Neuronal stem cell (in vitro differentiated cells): ENCODE measurements around the gene MTCH1.

Experiments
- DNase-seq: peaks from one replicate; pipeline ENCODE4 v3.0.0-alpha.2; 2013; ENCODE audit warnings: low spot score
- H2AFZ ChIP-seq: one replicate; pipeline ENCODE4 v1.6.1; 2013; ENCODE audit warnings: mild to moderate bottlenecking, low read length, inconsistent platforms
- H2AK5ac ChIP-seq: 2 replicates; pipeline ENCODE4 v1.6.1; 2013; ENCODE audit warnings: low read depth, mild to moderate bottlenecking, inconsistent platforms, low read length, moderate library complexity, mixed read lengths
- H2BK120ac ChIP-seq: 2 replicates; pipeline ENCODE4 v1.6.1; 2013; ENCODE audit warnings: low read depth, mild to moderate bottlenecking, inconsistent platforms, low read length, moderate library complexity, mixed read lengths
- H2BK12ac ChIP-seq: one replicate; pipeline ENCODE4 v1.6.1; 2013; ENCODE audit warnings: low read length, inconsistent platforms
- H2BK15ac ChIP-seq: 2 replicates; pipeline ENCODE4 v1.6.1; 2013; ENCODE audit warnings: mild to moderate bottlenecking, low read length, inconsistent platforms, mixed read lengths
- H2BK5ac ChIP-seq: one replicate; pipeline ENCODE4 v1.6.1; 2013; ENCODE audit warnings: inconsistent platforms, mild to moderate bottlenecking, low read length, moderate library complexity
- H3K14ac ChIP-seq: one replicate; pipeline ENCODE4 v1.6.1; 2013; ENCODE audit warnings: low read length, inconsistent platforms
- H3K18ac ChIP-seq: 2 replicates; pipeline ENCODE4 v1.6.1; 2013; ENCODE audit warnings: low read length, inconsistent platforms
- H3K23ac ChIP-seq: 2 replicates; pipeline ENCODE4 v1.6.1; 2013; ENCODE audit warnings: low read depth, mild to moderate bottlenecking, mixed read lengths, low read length, inconsistent platforms; ENCODE audit not compliant: poor library complexity
- H3K27ac ChIP-seq: replicated peaks from 3 replicates; pipeline ENCODE4 v1.5.1; 2013; ENCODE audit warnings: low read length, inconsistent platforms
- H3K27me3 ChIP-seq, 3 experiments: 2 replicates each; pipeline ENCODE4 v1.6.1; 2013; ENCODE audit warnings: low read length in 3 of 3, mild to moderate bottlenecking in 2 of 3, inconsistent platforms in 1 of 3, low read depth in 1 of 3, mixed read lengths in 1 of 3, moderate library complexity in 1 of 3; ENCODE audit not compliant: control insufficient read depth in 3 of 3, insufficient read depth in 3 of 3
- H3K36me3 ChIP-seq, 2 donors: replicated peaks in 1 of 2; 2 replicates each; pipeline ENCODE4 v1.6.1; 2013; ENCODE audit warnings: low read length in 2 of 2; ENCODE audit not compliant: control insufficient read depth in 2 of 2, insufficient read depth in 2 of 2
- H3K4ac ChIP-seq: 2 replicates; pipeline ENCODE4 v1.6.1; 2013; ENCODE audit warnings: inconsistent platforms, mild to moderate bottlenecking, low read length, moderate library complexity
- H3K4me1 ChIP-seq, 2 donors: 1 replicate in 1 of 2; 2 replicates in 1 of 2; pipeline ENCODE4 v1.6.1; 2013; ENCODE audit warnings: low read length in 2 of 2, low read depth in 1 of 2; ENCODE audit not compliant: control insufficient read depth in 2 of 2, insufficient read depth in 1 of 2
- H3K4me2 ChIP-seq: one replicate; pipeline ENCODE4 v1.6.1; 2013; ENCODE audit warnings: mild to moderate bottlenecking, low read length, inconsistent platforms; ENCODE audit not compliant: insufficient read depth, poor library complexity, severe bottlenecking
- H3K4me3 ChIP-seq, 2 donors: 2 replicates each; pipeline ENCODE4 v1.5.1; 2013; ENCODE audit warnings: low read length in 2 of 2, mild to moderate bottlenecking in 2 of 2, inconsistent platforms in 1 of 2, moderate library complexity in 1 of 2
- H3K79me1 ChIP-seq: one replicate; pipeline ENCODE4 v1.6.1; 2013; ENCODE audit warnings: low read depth, mild to moderate bottlenecking, inconsistent platforms, low read length, moderate library complexity
- H3K9ac ChIP-seq: one replicate; pipeline ENCODE4 v1.6.1; 2013; ENCODE audit warnings: mild to moderate bottlenecking, low read depth, low read length, inconsistent platforms; ENCODE audit not compliant: poor library complexity
- H3K9me3 ChIP-seq, 2 donors: replicated peaks in 1 of 2; 2 replicates each; pipeline versions ENCODE3 to v1.6.1; 2013; ENCODE audit warnings: low read length in 2 of 2, mild to moderate bottlenecking in 2 of 2, inconsistent platforms in 1 of 2, low read depth in 1 of 2, mixed read lengths in 1 of 2, moderate library complexity in 1 of 2; ENCODE audit not compliant: control insufficient read depth in 2 of 2, insufficient read depth in 1 of 2
- H4K8ac ChIP-seq: one replicate; pipeline ENCODE4 v1.6.1; 2013; ENCODE audit warnings: low read depth, mild to moderate bottlenecking, inconsistent platforms, low read length, moderate library complexity
- H4K91ac ChIP-seq: one replicate; pipeline ENCODE4 v1.6.1; 2013; ENCODE audit warnings: low read length, low read depth, mild to moderate bottlenecking, inconsistent platforms; ENCODE audit not compliant: poor library complexity
- WGBS, 2 donors: extraction: QIAGEN DNeasy Blood & Tissue Kit; methylation state at CpG; one replicate each; pipeline ENCODE4 v1.1.7; 2013; ENCODE audit warnings: missing lambda C conversion rate in 2 of 2, mixed read lengths in 1 of 2; ENCODE audit not compliant: insufficient read length in 2 of 2, insufficient replicate concordance in 1 of 2; ENCODE audit errors: extremely low coverage in 2 of 2; 5-methylcytosine and 5-hydroxymethylcytosine counted together

MTCH1 gene

GRCh38 chr6:36985417-36985807, 584 bp downstream of the MTCH1 start:
- Histone ChIP-seq H3K79me1 (peaks cover 9% of the 10 kb centered on the region), H3K27me3 (no peaks in the 10 kb centered on the region), H2BK5ac (peak overlapping the region; percentile 93), H4K8ac (no peak overlapping the region), H3K9ac (peak overlapping the region; percentile 99), H4K91ac (no peak overlapping the region), H3K36me3 (peaks cover 0 to 33% of the 10 kb centered on the region in 2 donors), H3K18ac (peak overlapping the region; percentile 74), H2BK15ac (no peak overlapping the region), H3K27ac (no peak overlapping the region), H2AK5ac (peak overlapping the region; percentile 15), H3K23ac (no peak overlapping the region), H3K9me3 (no peaks in the 10 kb centered on the region), H3K4ac (no peak overlapping the region), H3K4me2 (peak overlapping the region; percentile 69), H3K4me3 (peak overlapping the region; percentile 98), H2BK120ac (no peak overlapping the region), H2BK12ac (no peak overlapping the region), H3K4me1 (peaks cover 8 to 20% of the 10 kb centered on the region in 2 donors), H2AFZ (peak overlapping the region; percentile 98), H3K14ac (peak overlapping the region; percentile 59)
- WGBS, 2 donors = no CpG with 5 or more reads among the region's 15 CpGs
- DNase-seq = no peak

GRCh38 chr6:36984581-36985416, 1.2 kb downstream of the MTCH1 start:
- H2AK5ac ChIP-seq = no peak overlapping the region
- H3K9ac ChIP-seq = peak overlapping the region; percentile 72
- no peak overlapping the region for H3K23ac ChIP-seq
- H3K4ac ChIP-seq = no peak overlapping the region
- no peak overlapping the region for H4K91ac ChIP-seq
- H3K14ac ChIP-seq = no peak overlapping the region
- no peak overlapping the region for H3K27ac ChIP-seq
- H3K27me3 ChIP-seq = no peaks in the 10 kb centered on the region
- peaks cover 8 to 20% of the 10 kb centered on the region in 2 donors for H3K4me1 ChIP-seq
- WGBS, 2 donors = no CpG with 5 or more reads among the region's 19 CpGs
- peak overlapping the region; percentile 59 for H3K18ac ChIP-seq
- DNase-seq = peak; percentile 38
- no peak overlapping the region for H4K8ac ChIP-seq
- no peak overlapping the region for H2BK120ac ChIP-seq
- H3K36me3 ChIP-seq = peaks cover 0 to 35% of the 10 kb centered on the region in 2 donors
- no peaks in the 10 kb centered on the region for H3K9me3 ChIP-seq
- H3K79me1 ChIP-seq = peaks cover 9% of the 10 kb centered on the region
- no peak overlapping the region for H2BK12ac ChIP-seq
- H2BK15ac ChIP-seq = no peak overlapping the region
- H3K4me2 ChIP-seq = peak overlapping the region; percentile 69
- H3K4me3 ChIP-seq = peak overlapping the region; percentile 98
- peak overlapping the region; percentile 52 for H2AFZ ChIP-seq
- no peak overlapping the region for H2BK5ac ChIP-seq

- Histone ChIP-seq H3K4me3 (peak overlapping the region in 1 of 2 donors; percentile 3), H2AK5ac (no peak overlapping the region), H2BK15ac (no peak overlapping the region), H4K91ac (no peak overlapping the region), H3K36me3 (peaks cover 0 to 47% of the 10 kb centered on the region in 2 donors), H3K9me3 (no peaks in the 10 kb centered on the region), H3K23ac (no peak overlapping the region), H3K4ac (no peak overlapping the region), H4K8ac (no peak overlapping the region), H3K4me1 (peaks cover 8 to 20% of the 10 kb centered on the region in 2 donors), H2AFZ (no peak overlapping the region), H3K14ac (no peak overlapping the region), H3K9ac (no peak overlapping the region), H3K79me1 (peaks cover 9% of the 10 kb centered on the region), H3K27me3 (no peaks in the 10 kb centered on the region), H3K4me2 (no peak overlapping the region), H2BK12ac (no peak overlapping the region), H2BK120ac (no peak overlapping the region), H3K27ac (no peak overlapping the region), H3K18ac (no peak overlapping the region), H2BK5ac (no peak overlapping the region)
- WGBS, 2 donors = no CpG with 5 or more reads among the region's 3 CpGs
- no peak for DNase-seq
Observed at GRCh38 chr6:36983538-36983937, 2.5 kb downstream of the MTCH1 start.

- H3K9me3 ChIP-seq = no peaks in the 10 kb centered on the region
- H3K4me3 ChIP-seq = no peak overlapping the region
- H3K14ac ChIP-seq = no peak overlapping the region
- no CpG with 5 or more reads among the region's 14 CpGs for WGBS, 2 donors
- no peak overlapping the region for H2BK120ac ChIP-seq
- H3K4me2 ChIP-seq = no peak overlapping the region
- no peak for DNase-seq
- H3K36me3 ChIP-seq = peaks cover 23 to 72% of the 10 kb centered on the region in 2 donors
- H2AK5ac ChIP-seq = no peak overlapping the region
- peaks cover 5 to 14% of the 10 kb centered on the region in 2 donors for H3K4me1 ChIP-seq
- peaks cover 13% of the 10 kb centered on the region for H3K79me1 ChIP-seq
- peak overlapping the region; percentile 85 for H3K18ac ChIP-seq
- H2BK15ac ChIP-seq = no peak overlapping the region
- H3K27me3 ChIP-seq = no peaks in the 10 kb centered on the region
- peak overlapping the region; percentile 51 for H3K9ac ChIP-seq
- H3K4ac ChIP-seq = no peak overlapping the region
- H2BK12ac ChIP-seq = no peak overlapping the region
- no peak overlapping the region for H4K8ac ChIP-seq
- no peak overlapping the region for H4K91ac ChIP-seq
- no peak overlapping the region for H2AFZ ChIP-seq
- peak overlapping the region; percentile 49 for H2BK5ac ChIP-seq
- H3K23ac ChIP-seq = peak overlapping the region; percentile 34
- H3K27ac ChIP-seq = peak overlapping the region; percentile 17
Observed at GRCh38 chr6:36980876-36981619, 4.9 kb downstream of the MTCH1 start.
